PC-3 (cell line): Measurements from ENCODE around the gene EEIG1.

Experiments used
- EZH2 ChIP-seq: fragments of 300-600 bp; sonication (generic); IDR thresholded peaks from one replicate; pipeline ENCODE4 v1.6.1; 2017; ENCODE audit warnings: antibody characterized with exemption, mild to moderate bottlenecking, low read length; ENCODE audit not compliant: unreplicated experiment
- EZH2phosphoT487 ChIP-seq: fragments of 300-600 bp; sonication (generic); IDR thresholded peaks from 2 replicates; pipeline ENCODE4 v1.6.1; 2018; ENCODE audit warnings: mild to moderate bottlenecking, antibody characterized with exemption, low read length, borderline replicate concordance
- TF ChIP-seq, protein P1 (sequence below): fragments of 300-600 bp; sonication (generic); conservative IDR thresholded peaks from 2 replicates; pipeline ENCODE4 v1.5.1; 2017; ENCODE audit warnings: antibody characterized with exemption, low read depth, mild to moderate bottlenecking, low read length

DNA sequence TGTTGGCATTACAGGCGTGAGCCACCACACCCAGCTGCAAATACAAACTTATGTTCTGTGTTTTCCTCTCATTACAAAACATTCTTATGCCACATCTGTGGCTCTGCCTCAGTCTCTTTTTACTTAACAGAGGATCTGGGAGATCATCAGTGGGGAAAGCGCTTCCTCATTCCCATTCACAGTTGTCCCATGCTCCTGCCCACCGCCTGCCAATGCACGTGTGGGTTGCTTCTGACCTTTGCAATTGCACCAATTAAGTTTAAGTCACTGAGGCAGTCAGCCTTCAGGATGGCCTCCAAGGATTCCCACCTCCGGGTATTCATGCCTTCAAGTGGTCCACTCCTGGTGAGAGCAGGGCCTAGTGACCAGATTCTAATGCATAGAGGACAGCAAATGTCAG lies 34.9 kb upstream of the EEIG1 start:
- TF ChIP-seq, protein P1, sequence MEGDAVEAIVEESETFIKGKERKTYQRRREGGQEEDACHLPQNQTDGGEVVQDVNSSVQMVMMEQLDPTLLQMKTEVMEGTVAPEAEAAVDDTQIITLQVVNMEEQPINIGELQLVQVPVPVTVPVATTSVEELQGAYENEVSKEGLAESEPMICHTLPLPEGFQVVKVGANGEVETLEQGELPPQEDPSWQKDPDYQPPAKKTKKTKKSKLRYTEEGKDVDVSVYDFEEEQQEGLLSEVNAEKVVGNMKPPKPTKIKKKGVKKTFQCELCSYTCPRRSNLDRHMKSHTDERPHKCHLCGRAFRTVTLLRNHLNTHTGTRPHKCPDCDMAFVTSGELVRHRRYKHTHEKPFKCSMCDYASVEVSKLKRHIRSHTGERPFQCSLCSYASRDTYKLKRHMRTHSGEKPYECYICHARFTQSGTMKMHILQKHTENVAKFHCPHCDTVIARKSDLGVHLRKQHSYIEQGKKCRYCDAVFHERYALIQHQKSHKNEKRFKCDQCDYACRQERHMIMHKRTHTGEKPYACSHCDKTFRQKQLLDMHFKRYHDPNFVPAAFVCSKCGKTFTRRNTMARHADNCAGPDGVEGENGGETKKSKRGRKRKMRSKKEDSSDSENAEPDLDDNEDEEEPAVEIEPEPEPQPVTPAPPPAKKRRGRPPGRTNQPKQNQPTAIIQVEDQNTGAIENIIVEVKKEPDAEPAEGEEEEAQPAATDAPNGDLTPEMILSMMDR = no peak
- no peak for TF ChIP-seq EZH2
- TF ChIP-seq EZH2phosphoT487 = no peak
